Measurements from ENCODE around the gene SNX13. TPM values are rescaled to one million over a fixed set of nuclear protein-coding genes. Genes with fewer than 3 reads are reported as not detected.

SNX13 gene
- total RNA-seq, 1 donor from 2014 or later = 34.3 TPM

GRCh38 chr7:17946591-17946990 is 6.3 kb upstream of the SNX13 start:
- Mint-ChIP-seq H3K27ac (ENCODE audit: unreplicated experiment) (no peak overlapping the region), H3K4me1 (ENCODE audit: unreplicated experiment) (peaks cover 5% of the 10 kb centered on the region), H3K4me3 (ENCODE audit: unreplicated experiment) (no peak overlapping the region), H3K9me3 (ENCODE audit: unreplicated experiment) (no peaks in the 10 kb centered on the region), H3K27me3 (ENCODE audit: unreplicated experiment) (no peaks in the 10 kb centered on the region), H3K36me3 (ENCODE audit: low read depth, unreplicated experiment) (no peaks in the 10 kb centered on the region)
- no peak for TF ChIP-seq CTCF (IDR thresholded peaks at IDR 0.05; ENCODE audit: unreplicated experiment)
- no peak for DNase-seq (ENCODE audit: low spot score)

- peaks cover 1% of the 10 kb centered on the region for H3K36me3 Mint-ChIP-seq (ENCODE audit: low read depth, unreplicated experiment)
- DNase-seq (ENCODE audit: low spot score) = no peak
- peak; percentile 26 for TF ChIP-seq CTCF (IDR thresholded peaks at IDR 0.05; ENCODE audit: unreplicated experiment)
- H3K27ac Mint-ChIP-seq (ENCODE audit: unreplicated experiment) = no peak overlapping the region
- no peaks in the 10 kb centered on the region for H3K27me3 Mint-ChIP-seq (ENCODE audit: unreplicated experiment)
- no peak overlapping the region for H3K4me3 Mint-ChIP-seq (ENCODE audit: unreplicated experiment)
- no peaks in the 10 kb centered on the region for H3K9me3 Mint-ChIP-seq (ENCODE audit: unreplicated experiment)
- peaks cover 11% of the 10 kb centered on the region for H3K4me1 Mint-ChIP-seq (ENCODE audit: unreplicated experiment)
Observed at GRCh38 chr7:17944720-17945119, 4.4 kb upstream of the SNX13 start.

GRCh38 chr7:17943006-17943405 is 2.7 kb upstream of the SNX13 start:
- DNase-seq (ENCODE audit: low spot score) = no peak
- Mint-ChIP-seq H3K27ac (ENCODE audit: unreplicated experiment) (no peak overlapping the region), H3K36me3 (ENCODE audit: low read depth, unreplicated experiment) (peaks cover 5% of the 10 kb centered on the region), H3K27me3 (ENCODE audit: unreplicated experiment) (peaks cover 3% of the 10 kb centered on the region), H3K9me3 (ENCODE audit: unreplicated experiment) (no peaks in the 10 kb centered on the region), H3K4me3 (ENCODE audit: unreplicated experiment) (no peak overlapping the region), H3K4me1 (ENCODE audit: unreplicated experiment) (peaks cover 22% of the 10 kb centered on the region)
- no peak for TF ChIP-seq CTCF (IDR thresholded peaks at IDR 0.05; ENCODE audit: unreplicated experiment)

- Mint-ChIP-seq H3K4me3 (ENCODE audit: unreplicated experiment) (no peak overlapping the region), H3K4me1 (ENCODE audit: unreplicated experiment) (peaks cover 24% of the 10 kb centered on the region), H3K27ac (ENCODE audit: unreplicated experiment) (peak overlapping the region; percentile 34), H3K9me3 (ENCODE audit: unreplicated experiment) (no peaks in the 10 kb centered on the region), H3K27me3 (ENCODE audit: unreplicated experiment) (peaks cover 3% of the 10 kb centered on the region), H3K36me3 (ENCODE audit: low read depth, unreplicated experiment) (peaks cover 5% of the 10 kb centered on the region)
- no peak for TF ChIP-seq CTCF (IDR thresholded peaks at IDR 0.05; ENCODE audit: unreplicated experiment)
- DNase-seq (ENCODE audit: low spot score) = no peak
Observed at GRCh38 chr7:17942231-17942630, 1.9 kb upstream of the SNX13 start.

GRCh38 chr7:17940951-17941431 is 697 bp upstream of the SNX13 start:
- no peaks in the 10 kb centered on the region for H3K9me3 Mint-ChIP-seq (ENCODE audit: unreplicated experiment)
- peak overlapping the region; percentile 79 for H3K27ac Mint-ChIP-seq (ENCODE audit: unreplicated experiment)
- no peak for TF ChIP-seq CTCF (IDR thresholded peaks at IDR 0.05; ENCODE audit: unreplicated experiment)
- DNase-seq (ENCODE audit: low spot score) = no peak
- H3K36me3 Mint-ChIP-seq (ENCODE audit: low read depth, unreplicated experiment) = peaks cover 5% of the 10 kb centered on the region
- H3K4me1 Mint-ChIP-seq (ENCODE audit: unreplicated experiment) = peaks cover 27% of the 10 kb centered on the region
- H3K4me3 Mint-ChIP-seq (ENCODE audit: unreplicated experiment) = peak overlapping the region; percentile 100
- peaks cover 3% of the 10 kb centered on the region for H3K27me3 Mint-ChIP-seq (ENCODE audit: unreplicated experiment)
